SK-N-SH treated with all-trans-retinoic acid at 6 μM for 48 hours (cell line): ENCODE results near the gene GPR176.

ENCODE experiments used
- ARNTL ChIP-seq: fragments of 450-650 bp; formaldehyde crosslinking; IDR thresholded peaks from 2 replicates; pipeline ENCODE4 v1.5.0; 2020; ENCODE audit warnings: low read depth, mild to moderate bottlenecking, moderate library complexity, borderline replicate concordance
- PPARA ChIP-seq: fragments of 250-450 bp; sonication (Bioruptor Pico); IDR thresholded peaks from 2 replicates; pipeline ENCODE4 v1.5.0; 2020; ENCODE audit warnings: mild to moderate bottlenecking, borderline replicate concordance
- RARB ChIP-seq: fragments of 250-450 bp; sonication (Bioruptor Pico); IDR thresholded peaks from 2 replicates; pipeline ENCODE4 v1.8.0; 2021; ENCODE audit warnings: mild to moderate bottlenecking, moderate library complexity
- ZFP3 ChIP-seq: fragments of 250-450 bp; sonication (Bioruptor Pico); IDR thresholded peaks from 2 replicates; pipeline ENCODE4 v1.5.0; 2020; ENCODE audit warnings: mild to moderate bottlenecking, moderate library complexity
- ZFP30 ChIP-seq: fragments of 450-650 bp; formaldehyde crosslinking; IDR thresholded peaks from 2 replicates; pipeline ENCODE4 v1.5.0; 2022; ENCODE audit warnings: mild to moderate bottlenecking, moderate library complexity
- ZNF565 ChIP-seq: fragments of 450-650 bp; formaldehyde crosslinking; conservative IDR thresholded peaks from 2 replicates; pipeline ENCODE4 v1.5.0; 2020; ENCODE audit warnings: low read depth, mild to moderate bottlenecking, moderate library complexity
- ZNF70 ChIP-seq: fragments of 450-650 bp; formaldehyde crosslinking; IDR thresholded peaks from 2 replicates; pipeline ENCODE4 v1.5.0; 2020; ENCODE audit warnings: mild to moderate bottlenecking, moderate library complexity
- TF ChIP-seq, protein P1 (sequence below): fragments of 250-450 bp; sonication (Bioruptor Pico); IDR thresholded peaks from 2 replicates; pipeline ENCODE4 v1.8.0; 2021; ENCODE audit warnings: low read depth, mild to moderate bottlenecking, moderate library complexity, borderline replicate concordance

DNA sequence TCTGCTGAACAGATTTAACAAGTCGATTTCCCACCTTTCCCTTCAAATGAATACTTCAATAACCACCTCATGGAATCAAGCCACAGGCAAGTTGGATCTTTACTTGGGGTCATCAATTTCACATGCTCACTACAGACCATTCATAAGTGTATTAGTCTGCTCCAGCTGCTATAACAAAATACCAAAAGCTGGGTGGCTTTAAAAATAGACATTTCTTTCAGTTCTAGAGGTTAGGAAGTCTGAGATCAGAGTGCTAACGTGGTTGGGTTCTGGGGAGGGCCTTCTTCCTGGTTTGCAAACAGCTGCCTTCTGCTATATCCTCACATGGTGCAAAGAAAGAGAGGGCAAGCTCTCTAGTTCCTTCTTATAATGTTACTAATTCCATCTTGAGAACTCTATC lies 5.1 kb downstream of the GPR176 start:
- no peak for TF ChIP-seq ARNTL (CRISPR knock-in tag)
- TF ChIP-seq, protein P1, sequence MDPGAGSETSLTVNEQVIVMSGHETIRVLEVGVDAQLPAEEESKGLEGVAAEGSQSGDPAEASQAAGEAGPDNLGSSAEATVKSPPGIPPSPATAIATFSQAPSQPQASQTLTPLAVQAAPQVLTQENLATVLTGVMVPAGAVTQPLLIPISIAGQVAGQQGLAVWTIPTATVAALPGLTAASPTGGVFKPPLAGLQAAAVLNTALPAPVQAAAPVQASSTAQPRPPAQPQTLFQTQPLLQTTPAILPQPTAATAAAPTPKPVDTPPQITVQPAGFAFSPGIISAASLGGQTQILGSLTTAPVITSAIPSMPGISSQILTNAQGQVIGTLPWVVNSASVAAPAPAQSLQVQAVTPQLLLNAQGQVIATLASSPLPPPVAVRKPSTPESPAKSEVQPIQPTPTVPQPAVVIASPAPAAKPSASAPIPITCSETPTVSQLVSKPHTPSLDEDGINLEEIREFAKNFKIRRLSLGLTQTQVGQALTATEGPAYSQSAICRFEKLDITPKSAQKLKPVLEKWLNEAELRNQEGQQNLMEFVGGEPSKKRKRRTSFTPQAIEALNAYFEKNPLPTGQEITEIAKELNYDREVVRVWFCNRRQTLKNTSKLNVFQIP (CRISPR knock-in tag): no peak
- TF ChIP-seq ZFP30 (CRISPR knock-in tag): no peak
- no peak for TF ChIP-seq PPARA
- TF ChIP-seq ZFP3 (CRISPR knock-in tag): no peak
- no peak for TF ChIP-seq ZNF70
- no peak for TF ChIP-seq RARB
- TF ChIP-seq ZNF565 (CRISPR knock-in tag): no peak
